ENCODE data around the gene ARFIP2. TPM values are rescaled to one million over a fixed set of nuclear protein-coding genes. Genes with fewer than 3 reads are reported as not detected.

Gene ARFIP2
- polyA plus RNA-seq, 4 donors: 48.5 to 68.8 (median 64.1) TPM

GRCh38 chr11:6453152-6453551 lies 28.0 kb downstream of the ARFIP2 start:
- DNase-seq: no peak
- Histone ChIP-seq H3K27me3 (ENCODE audit: control insufficient read depth in 3 of 3, insufficient read depth in 3 of 3, low read length in 3 of 3) (no peaks in the 10 kb centered on the region), H3K36me3 (ENCODE audit: control insufficient read depth in 3 of 3, insufficient read depth in 2 of 3, low read depth in 1 of 3, low read length in 3 of 3) (peaks cover 13 to 82% (median 42%) of the 10 kb centered on the region in 3 donors), H3K27ac (ENCODE audit: low read depth in 1 of 3, low read length in 2 of 3) (no peak overlapping the region), H3K4me1 (ENCODE audit: control insufficient read depth in 3 of 3, insufficient read depth in 2 of 3, low read depth in 1 of 3, low read length in 2 of 3) (peaks cover 0 to 4% (median 0%) of the 10 kb centered on the region in 3 donors), H3K4me3 (ENCODE audit: low read depth in 1 of 3, low read length in 3 of 3) (no peak overlapping the region), H3K9me3 (ENCODE audit: control insufficient read depth in 2 of 2, insufficient read depth in 1 of 2, low read depth in 1 of 2, low read length in 1 of 2) (no peaks in the 10 kb centered on the region)
- WGBS, 3 donors: 94 to 98% (median 97%) methylated on average over 2 of the region's 2 CpGs
- no peak for FAIRE-seq

GRCh38 chr11:6452219-6452618 lies 28.9 kb downstream of the ARFIP2 start:
- Histone ChIP-seq H3K27me3 (ENCODE audit: control insufficient read depth in 3 of 3, insufficient read depth in 3 of 3, low read length in 3 of 3) (no peaks in the 10 kb centered on the region), H3K4me3 (ENCODE audit: low read depth in 1 of 3, low read length in 3 of 3) (no peak overlapping the region), H3K9me3 (ENCODE audit: control insufficient read depth in 2 of 2, insufficient read depth in 1 of 2, low read depth in 1 of 2, low read length in 1 of 2) (no peaks in the 10 kb centered on the region), H3K36me3 (ENCODE audit: control insufficient read depth in 3 of 3, insufficient read depth in 2 of 3, low read depth in 1 of 3, low read length in 3 of 3) (peaks cover 13 to 74% (median 38%) of the 10 kb centered on the region in 3 donors), H3K4me1 (ENCODE audit: control insufficient read depth in 3 of 3, insufficient read depth in 2 of 3, low read depth in 1 of 3, low read length in 2 of 3) (no peaks in the 10 kb centered on the region), H3K27ac (ENCODE audit: low read depth in 1 of 3, low read length in 2 of 3) (no peak overlapping the region)
- DNase-seq: no peak
- no peak for FAIRE-seq
- WGBS, 3 donors: 85 to 88% (median 86%) methylated on average over 3 of the region's 3 CpGs

- WGBS, 3 donors: 81 to 91% (median 87%) methylated on average over 3 of the region's 3 CpGs
- FAIRE-seq (no peak), DNase-seq (no peak)
- no peaks in the 10 kb centered on the region for H3K9me3 ChIP-seq (ENCODE audit: control insufficient read depth in 2 of 2, insufficient read depth in 1 of 2, low read depth in 1 of 2, low read length in 1 of 2)
- H3K27ac ChIP-seq (ENCODE audit: low read depth in 1 of 3, low read length in 2 of 3): no peak overlapping the region
- peaks cover 7 to 43% (median 27%) of the 10 kb centered on the region in 3 donors for H3K36me3 ChIP-seq (ENCODE audit: control insufficient read depth in 3 of 3, insufficient read depth in 2 of 3, low read depth in 1 of 3, low read length in 3 of 3)
- H3K4me3 ChIP-seq (ENCODE audit: low read depth in 1 of 3, low read length in 3 of 3): no peak overlapping the region
- H3K27me3 ChIP-seq (ENCODE audit: control insufficient read depth in 3 of 3, insufficient read depth in 3 of 3, low read length in 3 of 3): no peaks in the 10 kb centered on the region
- H3K4me1 ChIP-seq (ENCODE audit: control insufficient read depth in 3 of 3, insufficient read depth in 2 of 3, low read depth in 1 of 3, low read length in 2 of 3): no peaks in the 10 kb centered on the region
Observed at GRCh38 chr11:6448574-6448973, 32.6 kb downstream of the ARFIP2 start.

- H3K9me3 ChIP-seq (ENCODE audit: control insufficient read depth in 2 of 2, insufficient read depth in 1 of 2, low read depth in 1 of 2, low read length in 1 of 2): no peaks in the 10 kb centered on the region
- H3K36me3 ChIP-seq (ENCODE audit: control insufficient read depth in 3 of 3, insufficient read depth in 2 of 3, low read depth in 1 of 3, low read length in 3 of 3): peaks cover 0 to 8% (median under 1%) of the 10 kb centered on the region in 3 donors
- DNase-seq: peak; percentile 56 to 68
- H3K27me3 ChIP-seq (ENCODE audit: control insufficient read depth in 3 of 3, insufficient read depth in 3 of 3, low read length in 3 of 3): no peaks in the 10 kb centered on the region
- FAIRE-seq: no peak
- H3K4me1 ChIP-seq (ENCODE audit: control insufficient read depth in 3 of 3, insufficient read depth in 2 of 3, low read depth in 1 of 3, low read length in 2 of 3): peaks cover 0 to 20% (median 0%) of the 10 kb centered on the region in 3 donors
- no peak overlapping the region for H3K4me3 ChIP-seq (ENCODE audit: low read depth in 1 of 3, low read length in 3 of 3)
- H3K27ac ChIP-seq (ENCODE audit: low read depth in 1 of 3, low read length in 2 of 3): no peak overlapping the region
- 29 to 33% (median 30%) methylated on average over 5 of the region's 5 CpGs for WGBS, 3 donors
Observed at GRCh38 chr11:6443269-6444003, 37.7 kb downstream of the ARFIP2 start.

- H3K36me3 ChIP-seq (ENCODE audit: control insufficient read depth in 3 of 3, insufficient read depth in 2 of 3, low read depth in 1 of 3, low read length in 3 of 3): peaks cover 0 to 4% (median 0%) of the 10 kb centered on the region in 3 donors
- WGBS, 3 donors: 88 to 98% (median 98%) methylated on average over 4 of the region's 4 CpGs
- no peak for FAIRE-seq
- no peak for DNase-seq
- no peaks in the 10 kb centered on the region for H3K9me3 ChIP-seq (ENCODE audit: control insufficient read depth in 2 of 2, insufficient read depth in 1 of 2, low read depth in 1 of 2, low read length in 1 of 2)
- H3K27me3 ChIP-seq (ENCODE audit: control insufficient read depth in 3 of 3, insufficient read depth in 3 of 3, low read length in 3 of 3): no peaks in the 10 kb centered on the region
- no peak overlapping the region for H3K27ac ChIP-seq (ENCODE audit: low read depth in 1 of 3, low read length in 2 of 3)
- no peak overlapping the region for H3K4me3 ChIP-seq (ENCODE audit: low read depth in 1 of 3, low read length in 3 of 3)
- H3K4me1 ChIP-seq (ENCODE audit: control insufficient read depth in 3 of 3, insufficient read depth in 2 of 3, low read depth in 1 of 3, low read length in 2 of 3): peaks cover 0 to 20% (median 0%) of the 10 kb centered on the region in 3 donors
Observed at GRCh38 chr11:6442441-6442840, 38.7 kb downstream of the ARFIP2 start.

- WGBS, 3 donors: 80 to 93% (median 87%) methylated on average over 3 of the region's 3 CpGs
- H3K27me3 ChIP-seq (ENCODE audit: control insufficient read depth in 3 of 3, insufficient read depth in 3 of 3, low read length in 3 of 3): no peaks in the 10 kb centered on the region
- no peaks in the 10 kb centered on the region for H3K9me3 ChIP-seq (ENCODE audit: control insufficient read depth in 2 of 2, insufficient read depth in 1 of 2, low read depth in 1 of 2, low read length in 1 of 2)
- no peak within 1 kb of the TSS for H3K27ac ChIP-seq (ENCODE audit: low read depth in 1 of 3, low read length in 2 of 3)
- H3K36me3 ChIP-seq (ENCODE audit: control insufficient read depth in 3 of 3, insufficient read depth in 2 of 3, low read depth in 1 of 3, low read length in 3 of 3): no peaks in the 10 kb centered on the region
- FAIRE-seq (no peak), DNase-seq (no peak)
- no peak within 1 kb of the TSS for H3K4me3 ChIP-seq (ENCODE audit: low read depth in 1 of 3, low read length in 3 of 3)
- peaks cover 0 to 20% (median 0%) of the 10 kb centered on the region in 3 donors for H3K4me1 ChIP-seq (ENCODE audit: control insufficient read depth in 3 of 3, insufficient read depth in 2 of 3, low read depth in 1 of 3, low read length in 2 of 3)
Observed at GRCh38 chr11:6440906-6441358, 40.2 kb downstream of the ARFIP2 start, which contains the start of gene HPX. TSS of gene HPX (minus strand) at chr11:6440987. CDS start at chr11:6440963, 24 bp downstream.

GRCh38 chr11:6438979-6439571 lies 42.1 kb downstream of the ARFIP2 start:
- DNase-seq (peak; percentile 76 to 79), FAIRE-seq (no peak)
- Histone ChIP-seq H3K4me3 (ENCODE audit: low read depth in 1 of 3, low read length in 3 of 3) (no peak overlapping the region), H3K4me1 (ENCODE audit: control insufficient read depth in 3 of 3, insufficient read depth in 2 of 3, low read depth in 1 of 3, low read length in 2 of 3) (peaks cover 0 to 20% (median 0%) of the 10 kb centered on the region in 3 donors), H3K27me3 (ENCODE audit: control insufficient read depth in 3 of 3, insufficient read depth in 3 of 3, low read length in 3 of 3) (no peaks in the 10 kb centered on the region), H3K36me3 (ENCODE audit: control insufficient read depth in 3 of 3, insufficient read depth in 2 of 3, low read depth in 1 of 3, low read length in 3 of 3) (no peaks in the 10 kb centered on the region), H3K9me3 (ENCODE audit: control insufficient read depth in 2 of 2, insufficient read depth in 1 of 2, low read depth in 1 of 2, low read length in 1 of 2) (no peaks in the 10 kb centered on the region), H3K27ac (ENCODE audit: low read depth in 1 of 3, low read length in 2 of 3) (no peak overlapping the region)
- 4 to 8% (median 7%) methylated on average over 1 of the region's 1 CpG for WGBS, 3 donors

- Histone ChIP-seq H3K36me3 (ENCODE audit: control insufficient read depth in 3 of 3, insufficient read depth in 2 of 3, low read depth in 1 of 3, low read length in 3 of 3) (no peaks in the 10 kb centered on the region), H3K4me3 (ENCODE audit: low read depth in 1 of 3, low read length in 3 of 3) (no peak overlapping the region), H3K9me3 (ENCODE audit: control insufficient read depth in 2 of 2, insufficient read depth in 1 of 2, low read depth in 1 of 2, low read length in 1 of 2) (no peaks in the 10 kb centered on the region), H3K27ac (ENCODE audit: low read depth in 1 of 3, low read length in 2 of 3) (no peak overlapping the region), H3K27me3 (ENCODE audit: control insufficient read depth in 3 of 3, insufficient read depth in 3 of 3, low read length in 3 of 3) (no peaks in the 10 kb centered on the region), H3K4me1 (ENCODE audit: control insufficient read depth in 3 of 3, insufficient read depth in 2 of 3, low read depth in 1 of 3, low read length in 2 of 3) (peaks cover 0 to 17% (median 0%) of the 10 kb centered on the region in 3 donors)
- WGBS, 3 donors: 62 to 72% (median 66%) methylated on average over 3 of the region's 3 CpGs
- DNase-seq (peak in 1 of 2 donors; percentile 33), FAIRE-seq (no peak)
Observed at GRCh38 chr11:6437993-6438392, 43.1 kb downstream of the ARFIP2 start.
